Endodermal cell (in vitro differentiated cells): ENCODE measurements around the gene SLIT1. TPM values are rescaled to one million over a fixed set of nuclear protein-coding genes. Genes with fewer than 3 reads are reported as not detected.

Experiments
- DNase-seq: peaks from one replicate; pipeline ENCODE4 v3.0.0-alpha.2; 2017
- H3K27ac ChIP-seq: 2 replicates; pipeline ENCODE4 v1.5.1; 2013; ENCODE audit warnings: mild to moderate bottlenecking, low read depth, low read length, moderate library complexity
- H3K27me3 ChIP-seq: 2 replicates; pipeline ENCODE4 v1.6.1; 2013; ENCODE audit warnings: mild to moderate bottlenecking, low read length, moderate library complexity; ENCODE audit not compliant: insufficient read depth, control insufficient read depth, poor library complexity, severe bottlenecking
- H3K36me3 ChIP-seq: 2 replicates; pipeline ENCODE4 v1.7.0; 2013; ENCODE audit warnings: mild to moderate bottlenecking, low read length, moderate library complexity; ENCODE audit not compliant: control insufficient read depth, insufficient read depth
- H3K4me1 ChIP-seq: one replicate; pipeline ENCODE4 v1.7.0; 2013; ENCODE audit warnings: low read length; ENCODE audit not compliant: control insufficient read depth, insufficient read depth
- H3K4me3 ChIP-seq: 2 replicates; pipeline ENCODE4 v1.5.1; 2013; ENCODE audit warnings: mild to moderate bottlenecking, low read length, moderate library complexity
- H3K9ac ChIP-seq: 2 replicates; pipeline ENCODE4 v1.6.1; 2013; ENCODE audit warnings: mild to moderate bottlenecking, low read length, moderate library complexity; ENCODE audit not compliant: poor library complexity, severe bottlenecking; ENCODE audit errors: extremely low read depth
- H3K9me3 ChIP-seq: 2 replicates; pipeline ENCODE4 v1.6.1; 2013; ENCODE audit warnings: mild to moderate bottlenecking, low read length, moderate library complexity; ENCODE audit not compliant: control insufficient read depth
- H3K27ac Mint-ChIP-seq: 2 replicates; pipeline ENCODE4 v1.8.0; 2020; ENCODE audit warnings: mixed read lengths
- H3K27me3 Mint-ChIP-seq: 2 replicates; pipeline ENCODE4 v1.8.0; 2021; ENCODE audit warnings: mild to moderate bottlenecking, mixed read lengths; ENCODE audit not compliant: insufficient read depth
- H3K36me3 Mint-ChIP-seq: 2 replicates; pipeline ENCODE4 v1.8.0; 2020; ENCODE audit warnings: low read depth, mixed read lengths
- H3K4me1 Mint-ChIP-seq: 2 replicates; pipeline ENCODE4 v1.8.0; 2020; ENCODE audit warnings: mixed read lengths
- H3K4me3 Mint-ChIP-seq: 2 replicates; pipeline ENCODE4 v1.8.0; 2020; ENCODE audit warnings: mild to moderate bottlenecking, moderate library complexity, mixed read lengths
- H3K9me3 Mint-ChIP-seq: 2 replicates; pipeline ENCODE4 v1.8.0; 2020; ENCODE audit warnings: mild to moderate bottlenecking, mixed read lengths
- CTCF ChIP-seq: fragments of 200-600 bp; sonication (generic); conservative IDR thresholded peaks from 2 replicates; pipeline ENCODE4 v1.5.0; 2021; ENCODE audit warnings: antibody characterized with exemption, mild to moderate bottlenecking
- WGBS, 2 experiments: methylation state at CpG; one replicate each; pipeline versions ENCODE4 v1.1.5 to v1.1.7; 2013; ENCODE audit warnings: missing lambda C conversion rate in 2 of 2, mixed read lengths in 1 of 2; ENCODE audit not compliant: insufficient coverage in 1 of 2, insufficient read length in 1 of 2; 5-methylcytosine and 5-hydroxymethylcytosine counted together
- total RNA-seq, 2 donors: library from RNA; stranded (reverse); fragmentation: NEBNext Ultra II Directional in 1 of 2; extraction: Animal tissue kit (Norgen Biotek cat#: 25700) in 1 of 2; gene quantifications; 2 replicates in 1 of 2; 3 replicates in 1 of 2; pipeline ENCODE4 v1.2.1, GENCODE V29; 2021

SLIT1 gene
- total RNA-seq, 2 donors from 2014 or later = 0.97 to 2.4 TPM

- Mint-ChIP-seq H3K27ac (no peak overlapping the region), H3K36me3 (no peaks in the 10 kb centered on the region), H3K4me3 (no peak overlapping the region), H3K9me3 (no peaks in the 10 kb centered on the region), H3K27me3 (peaks cover 29% of the 10 kb centered on the region), H3K4me1 (peaks cover 21% of the 10 kb centered on the region)
- H3K4me1 ChIP-seq = peaks cover 6% of the 10 kb centered on the region
- H3K4me3 ChIP-seq = no peak overlapping the region
- no peak for DNase-seq
- WGBS, 2 experiments = 92 to 98% methylated on average over 2 of the region's 2 CpGs
- H3K36me3 ChIP-seq = no peaks in the 10 kb centered on the region
- H3K9ac ChIP-seq = no peak overlapping the region
- no peak for TF ChIP-seq CTCF
- H3K27me3 ChIP-seq = peaks cover 38% of the 10 kb centered on the region
- no peak overlapping the region for H3K27ac ChIP-seq
- H3K9me3 ChIP-seq = no peaks in the 10 kb centered on the region
Measured at GRCh38 chr10:97142834-97143233, 42.9 kb downstream of the SLIT1 start.

DNA sequence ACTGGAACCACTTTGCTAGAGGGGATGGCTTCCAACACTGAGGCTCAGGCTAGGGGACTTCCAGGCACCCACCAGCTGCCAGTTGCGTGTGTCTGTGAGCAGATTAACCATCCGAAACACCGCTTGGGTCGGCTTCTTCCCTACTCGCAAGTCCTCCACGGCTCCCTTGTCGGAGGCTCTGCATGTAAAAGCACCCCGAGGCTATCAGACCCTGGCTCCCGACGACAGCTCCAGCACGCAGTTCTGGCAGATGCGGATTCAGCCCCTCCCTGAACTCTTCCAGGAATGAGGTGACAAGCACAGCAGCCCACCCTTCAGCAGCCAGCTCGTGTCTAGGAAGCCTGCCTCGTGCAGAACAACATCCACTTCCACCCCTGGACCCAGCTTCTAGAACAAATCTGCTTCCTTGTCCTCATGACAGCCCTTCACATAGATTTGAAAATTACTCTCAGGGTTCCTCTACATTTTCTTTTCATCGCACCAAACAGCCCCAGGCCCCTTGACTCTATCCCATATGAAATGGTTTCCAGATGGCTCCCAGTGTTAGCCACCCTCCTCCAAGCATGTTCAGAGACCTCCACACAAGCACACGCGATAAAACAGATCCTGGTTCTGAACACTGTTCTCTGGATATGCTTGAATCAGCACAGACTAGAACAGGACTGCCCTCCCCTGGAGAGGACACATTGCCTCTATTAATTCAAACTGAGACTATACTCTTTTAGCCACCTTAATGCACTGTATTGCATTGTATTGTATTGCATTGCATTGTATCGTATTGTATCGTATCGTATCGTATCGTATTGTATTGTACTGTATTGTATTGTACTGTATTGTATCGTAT, 44.6 kb downstream of the SLIT1 start:
- no peak overlapping the region for H3K9ac ChIP-seq
- peak overlapping the region; percentile 82 for H3K27ac ChIP-seq
- Mint-ChIP-seq H3K4me1 (peaks cover 21% of the 10 kb centered on the region), H3K27me3 (peaks cover 27% of the 10 kb centered on the region), H3K4me3 (no peak overlapping the region), H3K36me3 (no peaks in the 10 kb centered on the region), H3K9me3 (no peaks in the 10 kb centered on the region), H3K27ac (no peak overlapping the region)
- peaks cover 6% of the 10 kb centered on the region for H3K4me1 ChIP-seq
- DNase-seq = peak; percentile 67
- no peaks in the 10 kb centered on the region for H3K36me3 ChIP-seq
- 57 to 62% methylated on average over 17 of the region's 23 CpGs for WGBS, 2 experiments
- H3K27me3 ChIP-seq = peaks cover 38% of the 10 kb centered on the region
- H3K4me3 ChIP-seq = no peak overlapping the region
- TF ChIP-seq CTCF = no peak
- H3K9me3 ChIP-seq = no peaks in the 10 kb centered on the region

DNA sequence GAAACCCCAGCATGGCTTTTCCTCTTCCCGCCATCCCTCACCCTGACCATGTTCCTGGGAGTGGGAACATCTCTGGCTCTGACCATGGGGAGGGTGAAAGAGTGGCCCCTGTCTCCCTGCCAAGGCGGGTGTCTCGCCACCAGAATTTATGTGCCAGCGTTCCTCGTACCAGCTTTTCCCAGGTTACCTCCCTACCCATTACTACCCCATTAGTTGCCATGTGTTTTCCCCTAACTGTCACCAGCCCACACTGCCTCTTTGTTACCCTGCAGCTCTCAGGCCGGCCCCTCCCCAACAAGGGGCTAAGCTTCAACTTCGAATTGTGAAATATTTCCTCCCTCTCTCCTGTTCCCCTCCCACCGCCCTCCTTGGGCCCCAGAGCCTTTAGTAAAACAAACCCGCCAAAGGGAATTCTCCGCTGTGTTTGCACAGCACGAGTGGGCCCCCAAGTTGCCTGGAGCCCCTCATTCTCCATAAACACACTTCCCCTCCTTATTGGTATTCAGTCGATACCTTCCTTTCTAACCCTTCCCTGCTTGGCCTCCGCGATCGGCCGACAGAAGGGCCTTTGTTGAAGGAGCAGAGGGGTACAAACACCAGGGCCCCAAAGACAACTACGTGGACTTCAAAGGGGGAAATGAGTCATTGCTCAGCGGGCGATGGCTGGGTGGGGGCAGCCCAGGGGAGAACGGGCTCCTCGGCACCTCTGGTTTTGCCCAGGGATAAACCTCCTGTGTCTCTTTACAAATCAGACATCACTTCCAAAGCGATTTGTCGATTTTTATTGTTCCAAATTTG, 45.5 kb downstream of the SLIT1 start:
- TF ChIP-seq CTCF = no peak
- Histone ChIP-seq H3K9ac (no peak overlapping the region), H3K4me3 (no peak overlapping the region), H3K4me1 (peaks cover 6% of the 10 kb centered on the region), H3K9me3 (no peaks in the 10 kb centered on the region), H3K27ac (peak overlapping the region; percentile 82), H3K27me3 (peaks cover 38% of the 10 kb centered on the region), H3K36me3 (no peaks in the 10 kb centered on the region)
- WGBS, 2 experiments = 45 to 54% methylated on average over 11 to 23 of the region's 23 CpGs
- H3K36me3 Mint-ChIP-seq = no peaks in the 10 kb centered on the region
- H3K27me3 Mint-ChIP-seq = peaks cover 27% of the 10 kb centered on the region
- H3K4me3 Mint-ChIP-seq = no peak overlapping the region
- no peak overlapping the region for H3K27ac Mint-ChIP-seq
- H3K9me3 Mint-ChIP-seq = no peaks in the 10 kb centered on the region
- no peak for DNase-seq
- H3K4me1 Mint-ChIP-seq = peaks cover 15% of the 10 kb centered on the region
